ENCODE results near the gene CACNA1I. TPM values are rescaled to one million over a fixed set of nuclear protein-coding genes. Genes with fewer than 3 reads are reported as not detected.
A peak's percentile ranks its signal among the peaks of the same experiment; 100 is the strongest.

Gene CACNA1I
- total RNA-seq, 1 donor from 2014 or later: 0.11 TPM

DNA sequence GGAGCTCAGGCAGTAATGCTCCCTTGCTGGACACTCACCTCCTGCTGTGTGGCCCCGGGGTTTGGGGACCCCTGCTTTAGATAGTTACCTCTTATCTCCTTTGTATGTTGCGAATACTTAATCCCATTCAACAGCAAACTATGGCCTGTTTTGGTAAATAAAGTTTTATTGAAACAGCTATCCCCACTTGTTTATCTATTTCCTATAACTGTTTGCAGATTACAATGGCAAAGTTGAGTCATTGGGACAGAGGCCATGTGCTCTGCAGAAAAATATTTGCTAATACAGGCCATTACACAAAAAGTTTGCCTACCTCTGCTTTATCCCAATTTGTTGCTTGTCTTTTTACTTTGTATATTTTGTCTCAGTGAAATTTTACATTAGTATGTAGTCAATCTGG is 68.4 kb downstream of the CACNA1I start:
- Histone ChIP-seq H3F3A (ENCODE audit: low read depth) (no peaks in the 10 kb centered on the region), H2AFZ (replicated peaks) (no peak overlapping the region), H3K4me2 (no peak overlapping the region), H3K4me1 (no peaks in the 10 kb centered on the region), H4K20me1 (ENCODE audit: low read depth) (no peaks in the 10 kb centered on the region), H3K27ac (no peak overlapping the region), H3K9me3 (ENCODE audit: low read depth) (no peaks in the 10 kb centered on the region), H3K27me3 (peaks cover 6% of the 10 kb centered on the region), H3K36me3 (no peaks in the 10 kb centered on the region), H3K79me2 (ENCODE audit: low read depth) (no peaks in the 10 kb centered on the region), H3K4me3 (no peak overlapping the region), H3K9ac (no peak overlapping the region)
- TF ChIP-seq EZH2phosphoT487 (IDR thresholded peaks at IDR 0.05): no peak
- TF ChIP-seq, protein P1, sequence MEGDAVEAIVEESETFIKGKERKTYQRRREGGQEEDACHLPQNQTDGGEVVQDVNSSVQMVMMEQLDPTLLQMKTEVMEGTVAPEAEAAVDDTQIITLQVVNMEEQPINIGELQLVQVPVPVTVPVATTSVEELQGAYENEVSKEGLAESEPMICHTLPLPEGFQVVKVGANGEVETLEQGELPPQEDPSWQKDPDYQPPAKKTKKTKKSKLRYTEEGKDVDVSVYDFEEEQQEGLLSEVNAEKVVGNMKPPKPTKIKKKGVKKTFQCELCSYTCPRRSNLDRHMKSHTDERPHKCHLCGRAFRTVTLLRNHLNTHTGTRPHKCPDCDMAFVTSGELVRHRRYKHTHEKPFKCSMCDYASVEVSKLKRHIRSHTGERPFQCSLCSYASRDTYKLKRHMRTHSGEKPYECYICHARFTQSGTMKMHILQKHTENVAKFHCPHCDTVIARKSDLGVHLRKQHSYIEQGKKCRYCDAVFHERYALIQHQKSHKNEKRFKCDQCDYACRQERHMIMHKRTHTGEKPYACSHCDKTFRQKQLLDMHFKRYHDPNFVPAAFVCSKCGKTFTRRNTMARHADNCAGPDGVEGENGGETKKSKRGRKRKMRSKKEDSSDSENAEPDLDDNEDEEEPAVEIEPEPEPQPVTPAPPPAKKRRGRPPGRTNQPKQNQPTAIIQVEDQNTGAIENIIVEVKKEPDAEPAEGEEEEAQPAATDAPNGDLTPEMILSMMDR (IDR thresholded peaks at IDR 0.05): no peak
- no peak for TF ChIP-seq EZH2 (IDR thresholded peaks at IDR 0.05)
- Mint-ChIP-seq H3K27me3 (ENCODE audit: insufficient read depth, low read depth) (peaks cover 8% of the 10 kb centered on the region), H3K9me3 (peaks cover 3% of the 10 kb centered on the region), H3K27ac (no peak overlapping the region), H3K4me1 (peaks cover 16% of the 10 kb centered on the region), H3K4me3 (no peak overlapping the region), H3K36me3 (peaks cover 1% of the 10 kb centered on the region)
- no peak for DNase-seq (ENCODE audit: low spot score)

- H4K20me1 ChIP-seq (ENCODE audit: low read depth): no peaks in the 10 kb centered on the region
- H3F3A ChIP-seq (ENCODE audit: low read depth): no peaks in the 10 kb centered on the region
- peaks cover 9% of the 10 kb centered on the region for H3K27me3 Mint-ChIP-seq (ENCODE audit: insufficient read depth, low read depth)
- peaks cover 3% of the 10 kb centered on the region for H3K4me1 Mint-ChIP-seq
- H3K9me3 ChIP-seq (ENCODE audit: low read depth): no peaks in the 10 kb centered on the region
- H3K4me3 Mint-ChIP-seq: no peak overlapping the region
- TF ChIP-seq EZH2phosphoT487 (IDR thresholded peaks at IDR 0.05): no peak
- no peak for TF ChIP-seq EZH2 (IDR thresholded peaks at IDR 0.05)
- TF ChIP-seq, protein P1 (IDR thresholded peaks at IDR 0.05): no peak
- H3K36me3 Mint-ChIP-seq: peaks cover 1% of the 10 kb centered on the region
- H3K9ac ChIP-seq: no peak overlapping the region
- H2AFZ ChIP-seq (replicated peaks): no peak overlapping the region
- H3K27me3 ChIP-seq: no peaks in the 10 kb centered on the region
- H3K9me3 Mint-ChIP-seq: peaks cover 3% of the 10 kb centered on the region
- no peaks in the 10 kb centered on the region for H3K79me2 ChIP-seq (ENCODE audit: low read depth)
- no peaks in the 10 kb centered on the region for H3K36me3 ChIP-seq
- no peak overlapping the region for H3K27ac Mint-ChIP-seq
- H3K4me2 ChIP-seq: no peak overlapping the region
- DNase-seq (ENCODE audit: low spot score): no peak
- H3K4me3 ChIP-seq: no peak overlapping the region
- H3K27ac ChIP-seq: no peak overlapping the region
- no peaks in the 10 kb centered on the region for H3K4me1 ChIP-seq
These were observed 71.2 kb downstream of the CACNA1I start for GRCh38 chr22:39641660-39642310.

GRCh38 chr22:39643311-39644083 is 72.9 kb downstream of the CACNA1I start:
- Mint-ChIP-seq H3K4me1 (peaks cover 8% of the 10 kb centered on the region), H3K27ac (peak overlapping the region; percentile 63), H3K4me3 (no peak overlapping the region), H3K36me3 (no peaks in the 10 kb centered on the region), H3K27me3 (ENCODE audit: insufficient read depth, low read depth) (peaks cover 9% of the 10 kb centered on the region), H3K9me3 (peaks cover 3% of the 10 kb centered on the region)
- Histone ChIP-seq H3K36me3 (no peaks in the 10 kb centered on the region), H3K9me3 (ENCODE audit: low read depth) (no peaks in the 10 kb centered on the region), H2AFZ (replicated peaks) (no peak overlapping the region), H3K4me2 (no peak overlapping the region), H3K4me3 (no peak overlapping the region), H3K27ac (no peak overlapping the region), H3K9ac (no peak overlapping the region), H3F3A (ENCODE audit: low read depth) (no peaks in the 10 kb centered on the region), H4K20me1 (ENCODE audit: low read depth) (no peaks in the 10 kb centered on the region), H3K79me2 (ENCODE audit: low read depth) (no peaks in the 10 kb centered on the region), H3K4me1 (no peaks in the 10 kb centered on the region), H3K27me3 (no peaks in the 10 kb centered on the region)
- no peak for DNase-seq (ENCODE audit: low spot score)
- TF ChIP-seq, protein P1 (IDR thresholded peaks at IDR 0.05): no peak
- TF ChIP-seq EZH2phosphoT487 (IDR thresholded peaks at IDR 0.05): no peak
- no peak for TF ChIP-seq EZH2 (IDR thresholded peaks at IDR 0.05)
